Measurements from ENCODE around the gene SSR1.
"Not testable (repeated sequence)": the region's sequence is repeated elsewhere in the genome, so short reads cannot be mapped to it uniquely, and the experiment has no call there.

Gene SSR1
- 73.6 to 95.8 reads per million in 2 donors for total RNA-seq

GRCh38 chr6:7312616-7313504 lies at the start of gene SSR1:
TSS of gene SSR1 (minus strand) at chr6:7313199. CDS start at chr6:7313120, 79 bp downstream.
- DNase-seq = peak; percentile 79 to 99 (median 86)

- not testable (repeated sequence) for DNase-seq
Measured at GRCh38 chr6:7351916-7352315, 38.9 kb upstream of the SSR1 start.

GRCh38 chr6:7350591-7350990 lies 37.6 kb upstream of the SSR1 start:
- not testable (repeated sequence) for DNase-seq

- DNase-seq = not testable (repeated sequence)
Measured at GRCh38 chr6:7347551-7347997, 34.6 kb upstream of the SSR1 start.

- not testable (repeated sequence) for DNase-seq
Measured at GRCh38 chr6:7344773-7345450, 31.9 kb upstream of the SSR1 start.

GRCh38 chr6:7343546-7344475 lies 30.8 kb upstream of the SSR1 start:
- no peak for DNase-seq

DNA sequence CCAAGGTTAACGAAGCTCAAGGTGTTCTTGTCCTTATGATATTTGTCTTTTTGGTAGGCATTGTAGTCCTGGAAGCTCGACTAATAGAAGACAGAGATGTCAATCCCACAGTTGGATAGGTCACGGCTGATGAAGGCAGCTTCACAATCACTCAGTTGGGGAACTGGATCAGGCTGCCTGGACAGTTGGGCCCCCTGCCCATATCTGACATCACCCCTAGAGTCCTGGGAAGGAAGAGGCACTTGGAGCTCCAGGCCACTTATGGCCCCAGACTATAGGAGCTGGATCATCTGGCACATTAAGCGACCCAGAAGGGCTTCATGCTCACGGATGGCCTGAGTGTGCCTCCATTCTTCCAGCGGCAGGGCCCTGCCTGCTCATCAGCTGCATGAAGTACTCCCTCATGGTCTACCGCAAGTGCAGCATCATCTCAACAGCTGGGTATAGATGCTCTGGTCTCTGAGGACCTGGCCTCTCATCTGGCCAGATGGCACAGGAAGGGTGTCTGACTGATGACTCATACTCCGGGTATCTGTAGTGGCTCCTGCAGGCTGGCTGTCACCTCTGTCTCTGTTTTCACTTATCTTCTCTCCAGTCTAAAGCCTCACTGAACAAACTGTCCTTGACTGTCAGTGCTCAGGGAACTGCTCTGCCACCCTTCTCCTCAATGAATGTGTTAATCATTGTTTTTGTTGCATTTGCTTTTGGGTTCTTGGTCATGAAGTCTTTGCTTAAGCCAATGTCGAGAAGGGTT lies 29.2 kb upstream of the SSR1 start:
- peak in 1 of 5 experiments; percentile 12 for DNase-seq

DNA sequence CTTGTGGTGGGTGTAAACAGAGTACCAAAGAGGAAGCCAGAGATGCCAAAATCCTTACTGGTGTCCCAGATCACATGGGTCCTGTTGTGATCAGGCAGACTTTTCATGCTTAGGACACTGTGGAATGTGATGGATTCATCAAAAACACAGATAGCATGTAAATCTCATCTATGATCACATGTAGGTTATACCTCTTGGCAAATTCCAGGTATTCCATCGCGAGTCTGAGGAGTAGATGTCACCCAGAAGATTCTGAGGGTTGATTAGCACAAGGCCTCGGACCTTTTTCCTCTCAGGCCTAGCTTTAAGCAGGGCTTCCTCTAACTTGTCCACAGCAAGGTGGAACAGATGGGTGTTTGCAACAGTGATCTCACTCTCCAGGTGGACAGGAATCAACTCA lies 28.3 kb upstream of the SSR1 start:
- no peak for DNase-seq

GRCh38 chr6:7339007-7339732 lies 26.2 kb upstream of the SSR1 start:
- not testable (repeated sequence) for DNase-seq

DNA sequence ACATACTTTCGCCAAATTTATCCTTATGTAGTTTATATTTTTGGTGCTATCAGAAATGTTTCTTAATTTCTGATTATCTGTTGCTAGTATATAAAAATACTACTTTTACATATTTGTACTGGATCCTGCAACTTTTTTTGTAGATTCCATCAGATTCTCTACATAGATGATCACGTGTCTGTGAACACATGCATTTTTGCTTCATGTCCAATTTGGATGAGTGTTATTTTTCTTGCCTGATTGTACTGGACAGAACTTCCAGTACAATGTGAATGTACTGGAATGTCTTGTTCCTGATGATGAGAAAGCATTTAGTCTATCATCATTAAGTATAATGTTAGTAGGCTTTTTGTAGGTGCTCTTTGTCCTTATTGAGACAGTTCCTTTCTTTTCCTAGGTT lies 25.0 kb upstream of the SSR1 start:
- DNase-seq = no peak

DNA sequence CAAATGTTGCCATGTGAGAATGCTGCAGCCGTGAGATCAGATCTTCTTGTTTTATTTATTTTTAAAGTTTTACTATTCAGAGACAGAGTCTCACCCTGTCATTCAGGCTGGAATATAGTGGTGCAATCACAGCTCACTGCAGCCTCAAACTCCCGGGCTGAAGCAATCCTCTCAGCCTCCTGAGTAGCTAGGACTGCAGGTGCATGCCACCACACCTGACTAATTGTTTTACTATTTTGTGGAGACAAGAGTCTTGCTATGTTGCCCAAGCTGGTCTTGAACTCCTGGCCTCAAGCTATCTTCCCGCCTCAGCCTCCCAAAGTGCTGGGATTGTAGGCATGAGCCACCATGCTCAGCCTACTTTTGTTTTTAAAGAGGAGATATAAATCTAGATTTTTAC lies 22.5 kb upstream of the SSR1 start:
- no peak for DNase-seq

GRCh38 chr6:7334685-7335084 lies 21.7 kb upstream of the SSR1 start:
- DNase-seq = no peak

- DNase-seq = no peak
Measured at GRCh38 chr6:7332090-7332745, 19.2 kb upstream of the SSR1 start.

- no peak for DNase-seq
Measured at GRCh38 chr6:7331452-7331851, 18.5 kb upstream of the SSR1 start.

DNA sequence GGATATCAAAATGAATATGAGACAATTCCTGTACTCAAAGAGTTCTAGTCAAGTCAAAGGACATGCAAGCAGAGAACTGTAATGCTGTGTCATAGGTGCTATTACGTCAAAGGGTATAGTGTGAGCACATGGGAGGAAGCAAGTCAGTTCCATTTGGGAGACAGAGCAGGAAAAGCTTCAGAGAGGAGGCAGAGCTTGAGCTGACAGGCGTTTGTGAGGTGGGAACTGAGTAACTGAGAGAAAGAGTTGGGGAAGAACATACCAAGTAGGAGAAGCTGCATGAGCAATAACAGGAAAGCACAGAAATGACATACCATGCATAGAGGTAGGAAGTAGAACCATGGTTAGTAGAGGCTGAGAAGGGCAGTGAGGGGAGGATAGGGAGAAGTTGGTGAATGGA lies 15.2 kb upstream of the SSR1 start:
- DNase-seq = no peak

GRCh38 chr6:7325750-7326149 lies 12.8 kb upstream of the SSR1 start:
- no peak for DNase-seq

DNA sequence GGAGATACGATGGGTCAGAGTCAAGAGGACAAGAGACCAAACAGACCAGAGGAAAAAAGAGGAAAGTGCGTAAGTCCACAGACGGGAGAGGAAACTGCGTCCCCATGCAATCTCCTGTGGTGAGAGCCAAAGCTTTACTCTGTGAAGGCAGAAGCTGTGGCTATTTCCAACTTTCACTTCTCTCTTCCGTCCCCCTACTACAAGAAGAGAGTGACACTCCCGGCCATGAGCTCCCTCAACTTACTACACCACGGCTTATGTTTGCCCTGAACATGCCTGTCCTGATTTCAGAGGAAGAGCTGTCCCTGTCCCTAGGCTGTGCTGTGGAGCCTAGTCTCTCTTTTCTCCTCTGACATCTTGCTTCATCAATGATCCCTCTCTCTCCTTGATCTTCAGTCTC lies 11.5 kb upstream of the SSR1 start:
- no peak for DNase-seq

- no peak for DNase-seq
Measured at GRCh38 chr6:7323074-7323473, 10.1 kb upstream of the SSR1 start.

DNA sequence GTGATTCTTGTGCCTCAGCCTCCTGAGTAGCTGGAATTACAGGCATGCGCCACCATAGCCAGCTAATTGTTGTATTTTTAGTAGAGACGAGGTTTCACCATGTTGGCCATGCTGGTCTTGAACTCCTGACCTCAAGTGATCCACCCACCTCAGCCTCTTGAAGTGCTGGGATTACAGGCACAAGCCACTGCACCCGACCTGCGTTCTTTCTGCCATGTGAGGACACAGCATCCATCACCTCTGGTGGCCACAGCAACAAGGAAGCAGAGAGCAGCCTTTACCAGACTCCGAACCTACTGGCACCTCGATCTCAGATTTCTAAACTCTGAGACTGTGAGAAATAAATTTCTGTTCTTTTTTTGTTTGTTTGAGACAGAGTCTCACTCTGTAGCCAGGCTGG lies 8.9 kb upstream of the SSR1 start:
- not testable (repeated sequence) for DNase-seq

GRCh38 chr6:7319406-7319805 lies 6.4 kb upstream of the SSR1 start:
- DNase-seq = not testable (repeated sequence)

DNA sequence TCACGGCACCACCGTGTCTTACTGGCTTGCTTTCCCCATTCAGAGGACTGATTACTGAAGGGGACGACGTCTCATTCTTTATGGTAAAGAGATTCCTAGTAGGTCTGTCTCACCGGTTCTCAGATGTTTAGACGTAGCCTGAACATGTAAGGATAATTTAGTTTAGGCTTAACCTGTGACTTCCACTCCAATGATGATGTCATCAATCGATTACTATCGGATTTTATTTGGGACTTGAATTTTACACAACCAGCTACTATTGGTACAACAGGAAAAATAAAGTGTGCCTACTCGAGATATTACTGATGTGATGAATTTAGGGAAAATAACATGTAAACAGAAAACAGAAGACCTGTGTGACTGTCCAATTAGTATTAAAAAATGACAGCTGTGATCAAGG lies 4.5 kb upstream of the SSR1 start:
- no peak for DNase-seq

Data from T-helper 2 cell (primary cell).